ENCODE measurements around the gene ANKRD7.

ANKRD7 gene

GRCh38 chr7:118288098-118288497 is 63.6 kb downstream of the ANKRD7 start:
- DNase-seq (ENCODE audit: insufficient read length, low spot score) (no peak), FAIRE-seq (no peak)
- TF ChIP-seq CTCF (IDR thresholded peaks at IDR 0.05; ENCODE audit: insufficient read depth, missing control alignments): no peak

GRCh38 chr7:118289476-118289875 is 65.0 kb downstream of the ANKRD7 start:
- no peak for DNase-seq (ENCODE audit: insufficient read length, low spot score)
- TF ChIP-seq CTCF (IDR thresholded peaks at IDR 0.05; ENCODE audit: insufficient read depth, missing control alignments): no peak
- no peak for FAIRE-seq
